ENCODE data around the gene ARHGAP12.

GRCh38 chr10:31866118-31866670 is 62.4 kb downstream of the ARHGAP12 start:
- TF ChIP-seq CTCF (conservative IDR thresholded peaks at IDR 0.05; ENCODE audit: low read length) (no peak), EZH2phosphoT487 (IDR thresholded peaks at IDR 0.05; ENCODE audit: borderline replicate concordance, low read depth, low read length) (no peak)

All from OCI-LY7 (cell line).